Stimulated activated CD4-positive, alpha-beta T cell treated with anti-CD3 and anti-CD28 coated beads, Interleukin-1b, Interleukin-23, amount 100 ng/mL, for 48 hours (primary cell): ENCODE data around the gene PHACTR2.
"Not testable (repeated sequence)": the region's sequence is repeated elsewhere in the genome, so short reads cannot be mapped to it uniquely, and the experiment has no call there.

Source experiments
- DNase-seq: peaks from one replicate; pipeline ENCODE4 v3.0.0-alpha.2; 2020

Gene PHACTR2

DNA sequence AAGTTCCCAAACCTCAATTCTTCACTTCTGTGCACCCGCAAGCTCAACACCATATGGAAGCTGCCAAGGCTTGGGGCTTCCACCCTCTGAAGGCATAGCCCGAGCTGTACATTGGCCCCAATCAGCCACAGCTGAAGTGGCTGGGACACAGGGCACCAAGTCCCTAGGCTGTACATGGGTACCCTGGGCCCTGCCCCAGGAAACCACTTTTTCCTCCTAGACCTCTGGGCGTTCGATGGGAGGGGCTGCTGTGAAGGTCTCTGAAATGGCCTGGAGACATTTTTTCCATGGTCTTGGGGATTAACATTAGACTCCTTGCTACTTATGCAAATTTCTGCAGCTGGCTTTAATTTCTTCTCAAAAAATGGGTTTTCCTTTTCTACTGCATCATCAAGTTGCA is 195.8 kb downstream of the PHACTR2 start:
- not testable (repeated sequence) for DNase-seq

DNA sequence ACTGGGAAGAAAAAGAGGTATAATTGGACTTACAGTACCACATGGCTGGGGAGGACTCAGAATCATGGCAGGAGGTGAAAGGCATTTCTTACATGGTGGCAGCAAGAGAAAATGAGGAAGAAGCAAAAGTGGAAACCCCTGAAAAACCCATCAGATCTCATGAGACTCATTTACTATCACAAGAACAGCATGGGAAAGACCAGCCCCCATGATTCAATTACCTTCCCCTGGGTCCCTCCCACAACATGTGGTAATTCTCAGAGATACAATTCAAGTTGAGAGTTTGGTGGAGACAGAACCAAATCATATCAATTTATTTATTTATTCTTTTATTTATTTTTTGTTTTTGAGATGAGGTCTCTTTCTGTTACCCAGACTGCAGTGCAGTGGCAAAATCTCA is 196.7 kb downstream of the PHACTR2 start:
- DNase-seq: not testable (repeated sequence)

DNA sequence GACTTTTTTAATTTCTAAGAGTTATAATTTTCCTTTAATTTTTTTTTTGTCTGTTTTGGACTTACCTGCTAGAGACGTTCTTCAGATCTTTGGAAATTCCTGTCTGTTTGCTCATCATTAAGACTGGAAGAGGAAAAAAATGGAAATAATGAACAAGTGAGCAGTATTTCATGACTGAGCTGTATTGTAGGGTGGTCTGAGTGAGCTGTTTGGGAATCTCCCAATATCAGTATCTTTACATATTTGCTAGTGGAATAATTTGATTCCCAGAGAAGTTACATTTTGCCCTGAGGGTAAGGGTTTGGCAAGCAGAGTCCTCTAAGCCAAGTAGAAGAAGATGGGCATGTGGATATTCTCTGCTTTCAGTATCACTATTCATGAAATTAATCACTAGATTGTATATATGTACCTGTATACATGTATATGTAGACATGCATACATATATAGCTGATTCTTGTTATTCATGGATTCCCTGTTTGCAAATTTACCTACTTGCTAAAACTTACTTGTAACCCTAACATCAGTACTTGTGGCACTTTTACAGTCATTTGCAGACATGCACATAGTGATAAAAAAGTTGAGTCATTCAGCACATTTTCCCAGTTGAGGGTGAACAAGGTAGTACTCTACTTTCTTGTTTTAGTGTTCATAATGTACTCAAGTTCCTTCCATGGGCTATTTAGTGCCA is 200.0 kb downstream of the PHACTR2 start:
- DNase-seq: no peak

DNA sequence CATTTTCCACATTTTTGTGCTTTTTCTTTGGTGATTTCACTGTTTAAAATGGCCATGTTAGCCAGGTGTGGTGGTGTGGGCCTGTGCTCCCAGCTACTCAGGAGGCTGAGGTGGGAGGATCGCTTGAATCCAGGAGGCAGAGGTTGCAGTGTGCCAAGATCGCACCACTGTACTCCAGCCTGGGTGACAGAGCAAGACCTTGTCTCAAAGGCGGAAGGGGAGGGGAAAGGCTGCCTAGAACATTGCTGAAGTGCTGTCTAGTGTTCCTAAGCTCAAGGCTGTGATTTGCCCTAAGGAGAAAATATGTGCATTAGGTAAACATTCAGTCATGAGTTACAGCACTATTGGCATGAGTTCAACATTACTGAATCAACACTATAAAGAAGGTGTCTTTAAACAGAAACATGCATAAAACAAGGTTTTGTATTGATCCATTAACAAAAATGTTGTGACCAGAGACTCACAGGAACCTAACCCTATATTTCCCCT is 200.6 kb downstream of the PHACTR2 start:
- DNase-seq: no peak

DNA sequence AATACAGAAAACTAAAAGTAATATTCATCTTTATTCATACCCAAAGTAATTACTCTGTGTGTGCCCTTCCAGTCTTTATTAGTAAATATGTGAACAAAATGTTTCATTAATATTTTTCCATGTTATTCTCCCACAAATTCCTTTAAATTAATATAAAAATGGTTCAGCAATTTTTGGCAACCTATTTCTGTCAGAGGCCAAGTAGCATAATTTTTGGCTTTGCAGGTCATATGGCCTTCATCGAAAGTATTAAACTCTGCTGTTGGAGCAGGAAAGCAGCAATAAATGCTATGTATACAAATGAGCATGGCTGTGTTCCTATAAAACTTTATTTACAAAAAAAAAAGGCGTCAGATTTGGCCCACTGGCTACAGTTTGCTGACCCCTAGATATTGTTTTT is 202.6 kb downstream of the PHACTR2 start:
- DNase-seq: no peak
